ENCODE results near the gene HLA-DRB5. TPM values are rescaled to one million over a fixed set of nuclear protein-coding genes. Genes with fewer than 3 reads are reported as not detected.
"Not testable (repeated sequence)": the region's sequence is repeated elsewhere in the genome, so short reads cannot be mapped to it uniquely, and the experiment has no call there.

Gene HLA-DRB5
- polyA plus RNA-seq, 4 donors: 7.4 to 43.0 (median 8.6) TPM

- DNase-seq (ENCODE audit: low read depth in 4 of 4, low spot score in 3 of 4): no peak
Observed at GRCh38 chr6:32517654-32518445, 12.2 kb downstream of the HLA-DRB5 start.

- no peak for DNase-seq (ENCODE audit: low read depth in 4 of 4, low spot score in 3 of 4)
Observed at GRCh38 chr6:32501016-32501415, 29.1 kb downstream of the HLA-DRB5 start.

- DNase-seq (ENCODE audit: low read depth in 4 of 4, low spot score in 3 of 4): no peak
Observed at GRCh38 chr6:32492351-32492750, 37.7 kb downstream of the HLA-DRB5 start.

- no peak for DNase-seq (ENCODE audit: low read depth in 4 of 4, low spot score in 3 of 4)
Observed at GRCh38 chr6:32491700-32492099, 38.4 kb downstream of the HLA-DRB5 start.

- no peak for DNase-seq (ENCODE audit: low read depth in 4 of 4, low spot score in 3 of 4)
Observed at GRCh38 chr6:32488083-32488482, 42.0 kb downstream of the HLA-DRB5 start.

GRCh38 chr6:32484614-32484998 lies 45.5 kb downstream of the HLA-DRB5 start:
- DNase-seq (ENCODE audit: low read depth in 4 of 4, low spot score in 3 of 4): no peak

- DNase-seq (ENCODE audit: low read depth in 4 of 4, low spot score in 3 of 4): no peak
Observed at GRCh38 chr6:32483968-32484613, 46.0 kb downstream of the HLA-DRB5 start.

GRCh38 chr6:32475392-32476206 lies 54.5 kb downstream of the HLA-DRB5 start:
- DNase-seq (ENCODE audit: low read depth in 4 of 4, low spot score in 3 of 4): no peak

GRCh38 chr6:32473376-32474348 lies 56.4 kb downstream of the HLA-DRB5 start:
- not testable (repeated sequence) for DNase-seq (ENCODE audit: low read depth in 4 of 4, low spot score in 3 of 4)

GRCh38 chr6:32472781-32473375 lies 57.2 kb downstream of the HLA-DRB5 start:
- no peak for DNase-seq (ENCODE audit: low read depth in 4 of 4, low spot score in 3 of 4)

- not testable (repeated sequence) for DNase-seq (ENCODE audit: low read depth in 4 of 4, low spot score in 3 of 4)
Observed at GRCh38 chr6:32467743-32468503, 62.2 kb downstream of the HLA-DRB5 start.

Other genes with a start within 250 kb of the HLA-DRB5 start
- gene TSBP1, start 158.4 kb downstream of the HLA-DRB5 start, polyA plus RNA-seq (ENCODE audit: insufficient read length in 4 of 4): under 1 TPM in 1 of 4 donors, not detected in 3; 0.18 TPM
- gene BTNL2, start 123.1 kb downstream of the HLA-DRB5 start, polyA plus RNA-seq (ENCODE audit: insufficient read length in 4 of 4): 1 to 10 TPM in 1 of 4 donors, under 1 TPM in 3; 0.18 to 1.5 (median 0.58) TPM
- 10 to 100 TPM; 47.0 to 82.4 (median 68.6) TPM for gene HLA-DRA, start 90.4 kb downstream of the HLA-DRB5 start, polyA plus RNA-seq (ENCODE audit: insufficient read length in 4 of 4)
- gene HLA-DRB1, start 59.6 kb upstream of the HLA-DRB5 start, polyA plus RNA-seq (ENCODE audit: insufficient read length in 4 of 4): 10 to 100 TPM; 24.8 to 55.2 (median 35.3) TPM
- gene HLA-DQA1, start 107.1 kb upstream of the HLA-DRB5 start, polyA plus RNA-seq (ENCODE audit: insufficient read length in 4 of 4): 1 to 10 TPM; 2.2 to 4.5 (median 3.6) TPM
- 10 to 100 TPM in 1 of 4 donors, 1 to 10 TPM in 3; 3.1 to 11.8 (median 6.1) TPM for gene HLA-DQB1, start 136.4 kb upstream of the HLA-DRB5 start, polyA plus RNA-seq (ENCODE audit: insufficient read length in 4 of 4)
- under 1 TPM in 2 of 4 donors, not detected in 2; 0.30 to 0.31 TPM for gene HLA-DQA2, start 211.1 kb upstream of the HLA-DRB5 start, polyA plus RNA-seq (ENCODE audit: insufficient read length in 4 of 4)
- 1 to 10 TPM in 2 of 4 donors, under 1 TPM in 1, not detected in 1; 0.87 to 1.1 (median 1.0) TPM for gene HLA-DQB2, start 233.2 kb upstream of the HLA-DRB5 start, polyA plus RNA-seq (ENCODE audit: insufficient read length in 4 of 4)

Data from left renal pelvis (tissue), 4 donors.